ENCODE measurements around the gene IKZF2. TPM values are rescaled to one million over a fixed set of nuclear protein-coding genes. Genes with fewer than 3 reads are reported as not detected.

The IKZF2 gene
- total and polyA plus RNA-seq, 9 donors = 0.52 to 7.4 (median 5.0) TPM

GRCh38 chr2:212997526-212998020, 153.8 kb downstream of the IKZF2 start:
- TF ChIP-seq POLR2A (IDR thresholded peaks at IDR 0.05) (no peak), EP300 (IDR thresholded peaks at IDR 0.05) (no peak), CTCF (IDR thresholded peaks at IDR 0.05) (no peak)
- 44 to 70% (median 66%) methylated on average over 3 of the region's 3 CpGs for WGBS, 3 donors
- no peaks in the 10 kb centered on the region for H3K4me1 ChIP-seq (ENCODE audit: insufficient read depth)

GRCh38 chr2:212995920-212996319, 155.5 kb downstream of the IKZF2 start:
- intact Hi-C loops (cut with DNase I) = no loop called here
- DNase-seq = no peak
- no peak for TF ChIP-seq CTCF (IDR thresholded peaks at IDR 0.05)
- no peak for TF ChIP-seq POLR2A (IDR thresholded peaks at IDR 0.05)
- no peak for TF ChIP-seq EP300 (IDR thresholded peaks at IDR 0.05)

More at GRCh38 chr2:212997526-212998020, 153.8 kb downstream of the IKZF2 start:
- no peak for DNase-seq
- H3K9me3 ChIP-seq = no peaks in the 10 kb centered on the region
- H3K27me3 ChIP-seq = no peaks in the 10 kb centered on the region
- no peaks in the 10 kb centered on the region for H3K36me3 ChIP-seq
- intact Hi-C loops (cut with DNase I) = no loop called here
- no peak overlapping the region for H3K4me3 ChIP-seq
- no peak overlapping the region for H3K27ac ChIP-seq

GRCh38 chr2:212994976-212995375, 156.4 kb downstream of the IKZF2 start:
- no peaks in the 10 kb centered on the region for H3K4me1 ChIP-seq (ENCODE audit: insufficient read depth)
- no peak overlapping the region for H3K4me3 ChIP-seq
- DNase-seq = no peak
- intact Hi-C loops (cut with DNase I) = no loop called here
- no peak overlapping the region for H3K27ac ChIP-seq
- H3K36me3 ChIP-seq = no peaks in the 10 kb centered on the region
- H3K27me3 ChIP-seq = no peaks in the 10 kb centered on the region
- H3K9me3 ChIP-seq = no peaks in the 10 kb centered on the region
- TF ChIP-seq POLR2A (IDR thresholded peaks at IDR 0.05) (no peak), EP300 (IDR thresholded peaks at IDR 0.05) (no peak), CTCF (IDR thresholded peaks at IDR 0.05) (no peak)

More at GRCh38 chr2:212995920-212996319, 155.5 kb downstream of the IKZF2 start:
- Histone ChIP-seq H3K27me3 (no peaks in the 10 kb centered on the region), H3K36me3 (no peaks in the 10 kb centered on the region), H3K4me3 (no peak overlapping the region), H3K9me3 (no peaks in the 10 kb centered on the region), H3K4me1 (ENCODE audit: insufficient read depth) (no peaks in the 10 kb centered on the region), H3K27ac (no peak overlapping the region)
- WGBS, 3 donors = 78 to 86% (median 80%) methylated on average over 2 of the region's 2 CpGs

- 97 to 100% (median 97%) methylated on average over 1 of the region's 1 CpG for WGBS, 3 donors
- TF ChIP-seq POLR2A (IDR thresholded peaks at IDR 0.05) (no peak), CTCF (IDR thresholded peaks at IDR 0.05) (no peak), EP300 (IDR thresholded peaks at IDR 0.05) (no peak)
- intact Hi-C loops (cut with DNase I) = no loop called here
- Histone ChIP-seq H3K36me3 (no peaks in the 10 kb centered on the region), H3K4me1 (ENCODE audit: insufficient read depth) (no peaks in the 10 kb centered on the region), H3K9me3 (no peaks in the 10 kb centered on the region), H3K27me3 (no peaks in the 10 kb centered on the region), H3K27ac (no peak overlapping the region), H3K4me3 (no peak overlapping the region)
- no peak for DNase-seq
Measured at GRCh38 chr2:212991120-212991519, 160.3 kb downstream of the IKZF2 start.

Data from ovary (tissue), 9 donors.